Astrocyte (in vitro differentiated cells and primary cell): Measurements from ENCODE around the gene TSPAN32. TPM values are rescaled to one million over a fixed set of nuclear protein-coding genes. Genes with fewer than 3 reads are reported as not detected.

Experiments used
- DNase-seq: peaks from one replicate; pipeline ENCODE4 v3.0.0-alpha.2; 2010; ENCODE audit warnings: low read depth
- FAIRE-seq: peaks from 2 replicates; lab custom pipeline; 2011; peaks lifted over from hg19 to GRCh38; lab: Jason Lieb, UNC
- H2AFZ ChIP-seq: 2 replicates; pipeline ENCODE4 v1.6.0; 2012; ENCODE audit warnings: low read depth, low read length, inconsistent platforms
- H3K27ac ChIP-seq: 2 replicates; pipeline ENCODE4 v1.5.1; 2011; ENCODE audit warnings: low read depth, low read length, inconsistent platforms
- H3K27me3 ChIP-seq: 2 replicates; pipeline ENCODE4 v1.6.0; 2011; ENCODE audit warnings: low read length, inconsistent platforms; ENCODE audit not compliant: insufficient read depth
- H3K36me3 ChIP-seq: 2 replicates; pipeline ENCODE4 v1.5.1; 2011; ENCODE audit warnings: low read length, inconsistent platforms; ENCODE audit not compliant: insufficient read depth
- H3K4me1 ChIP-seq: 2 replicates; pipeline ENCODE4 v1.5.1; 2011; ENCODE audit warnings: low read length, inconsistent platforms; ENCODE audit not compliant: insufficient read depth
- H3K4me2 ChIP-seq: 2 replicates; pipeline ENCODE4 v1.6.0; 2012; ENCODE audit warnings: low read length, inconsistent platforms
- H3K4me3 ChIP-seq: 2 replicates; pipeline ENCODE4 v1.5.1; 2011; ENCODE audit warnings: low read depth, mild to moderate bottlenecking, low read length, inconsistent platforms; ENCODE audit not compliant: insufficient read depth
- H3K79me2 ChIP-seq: 2 replicates; pipeline ENCODE4 v1.6.0; 2012; ENCODE audit warnings: mild to moderate bottlenecking, low read length, inconsistent platforms; ENCODE audit not compliant: insufficient read depth
- H3K9ac ChIP-seq: 2 replicates; pipeline ENCODE4 v1.6.0; 2012; ENCODE audit warnings: mild to moderate bottlenecking, low read length, inconsistent platforms
- H3K9me3 ChIP-seq: 2 replicates; pipeline ENCODE4 v1.5.1; 2012; ENCODE audit warnings: low read depth, mild to moderate bottlenecking, low read length, inconsistent platforms; ENCODE audit not compliant: insufficient read depth
- H4K20me1 ChIP-seq: 2 replicates; pipeline ENCODE4 v1.6.0; 2012; ENCODE audit warnings: low read length, inconsistent platforms; ENCODE audit not compliant: insufficient read depth
- H3K27ac Mint-ChIP-seq: one replicate; pipeline ENCODE4 v1.8.0; 2021; ENCODE audit warnings: mild to moderate bottlenecking, mixed read lengths; ENCODE audit not compliant: unreplicated experiment
- H3K27me3 Mint-ChIP-seq: one replicate; pipeline ENCODE4 v1.8.0; 2021; ENCODE audit warnings: low read depth, mixed read lengths; ENCODE audit not compliant: unreplicated experiment
- H3K36me3 Mint-ChIP-seq: one replicate; pipeline ENCODE4 v1.8.0; 2021; ENCODE audit warnings: low read depth, mixed read lengths; ENCODE audit not compliant: unreplicated experiment
- H3K4me1 Mint-ChIP-seq: one replicate; pipeline ENCODE4 v1.8.0; 2021; ENCODE audit warnings: low read depth, mixed read lengths; ENCODE audit not compliant: unreplicated experiment
- H3K4me3 Mint-ChIP-seq: one replicate; pipeline ENCODE4 v1.8.0; 2021; ENCODE audit warnings: mild to moderate bottlenecking, moderate library complexity, mixed read lengths; ENCODE audit not compliant: unreplicated experiment
- H3K9me3 Mint-ChIP-seq: one replicate; pipeline ENCODE4 v1.8.0; 2021; ENCODE audit warnings: mild to moderate bottlenecking, mixed read lengths; ENCODE audit not compliant: unreplicated experiment
- EZH2 ChIP-seq: IDR thresholded peaks from 2 replicates; pipeline ENCODE4 v1.6.1; 2012; ENCODE audit warnings: mild to moderate bottlenecking, low read length, inconsistent platforms; ENCODE audit not compliant: insufficient read depth
- total RNA-seq: library from RNA; stranded (reverse); gene quantifications from 2 replicates; pipeline ENCODE4 v1.2.1, GENCODE V29; 2021
- TF ChIP-seq, protein P1 (sequence below): IDR thresholded peaks from 2 replicates; pipeline ENCODE4 v1.5.1; 2011; ENCODE audit warnings: low read depth, mild to moderate bottlenecking, inconsistent platforms, low read length, moderate library complexity; ENCODE audit not compliant: insufficient read depth

The TSPAN32 gene
- total RNA-seq, 1 donor from 2014 or later, result not detected

DNA sequence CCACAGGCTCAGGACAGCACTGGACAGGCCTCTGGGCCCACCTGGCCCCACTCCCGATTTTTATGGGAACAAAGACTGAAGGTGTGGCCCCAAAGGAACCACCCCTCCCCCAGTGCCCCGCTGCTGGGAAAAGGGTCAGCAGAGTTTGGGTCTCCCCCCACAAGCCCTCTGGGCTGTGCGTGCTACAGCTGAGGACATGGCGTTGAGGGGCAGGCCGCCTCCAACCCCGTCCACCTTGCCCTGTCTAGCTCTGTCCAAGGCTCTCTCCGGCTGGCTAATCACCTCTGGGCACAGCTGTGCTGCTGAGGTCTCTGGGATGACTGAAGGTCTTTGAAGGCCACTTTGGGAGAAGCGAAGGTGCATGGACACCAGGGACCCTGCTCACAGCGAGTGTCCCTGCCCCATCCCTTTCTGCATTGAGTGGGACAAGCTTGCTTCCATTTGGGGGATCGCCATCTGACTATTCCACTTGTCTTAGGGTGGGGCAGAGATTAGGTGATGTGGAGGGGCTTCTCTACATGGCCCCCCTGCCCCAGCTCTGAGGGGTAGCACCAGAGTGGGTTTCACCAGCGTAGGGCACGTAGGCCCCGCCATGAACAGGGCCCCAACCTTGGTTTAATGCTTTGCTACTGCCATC lies 38.0 kb upstream of the TSPAN32 start:
- no peak for FAIRE-seq

DNA sequence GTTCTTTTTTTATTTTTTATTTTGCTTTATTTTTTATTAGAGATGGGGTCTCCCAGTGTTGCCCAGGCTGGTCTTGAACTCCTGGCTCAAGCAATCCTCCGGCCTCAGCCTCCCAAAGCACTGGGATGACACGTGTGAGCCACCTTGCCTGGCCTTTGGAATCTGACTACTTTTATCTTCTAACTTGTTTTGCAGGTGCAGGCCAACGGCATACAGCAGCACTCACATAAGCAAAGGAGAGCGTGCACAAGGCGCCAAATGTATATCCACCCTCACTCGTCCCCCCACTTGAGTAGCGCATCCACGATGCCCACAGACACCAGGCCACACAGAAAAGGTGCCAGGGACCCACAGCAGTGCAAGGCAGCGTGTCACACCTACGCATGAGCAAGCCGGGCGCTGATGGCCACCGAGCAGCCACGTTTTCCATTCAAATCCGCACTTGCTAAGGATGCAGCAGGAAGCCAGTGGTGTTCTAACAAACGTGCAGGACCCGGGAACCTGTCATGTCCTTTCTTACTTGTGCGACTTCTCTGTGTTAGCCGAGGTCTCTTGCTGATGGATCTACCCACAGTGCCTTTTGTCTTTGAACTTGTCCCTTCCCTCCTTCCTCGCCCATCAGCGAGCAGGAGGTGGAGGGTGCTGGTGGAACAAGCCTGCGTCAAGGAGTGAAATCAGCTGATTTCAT lies 37.3 kb upstream of the TSPAN32 start:
- no peaks in the 10 kb centered on the region for H3K9me3 ChIP-seq
- no peak overlapping the region for H2AFZ ChIP-seq
- Mint-ChIP-seq H3K27me3 (peaks cover 51% of the 10 kb centered on the region), H3K36me3 (no peaks in the 10 kb centered on the region), H3K9me3 (peaks cover 10% of the 10 kb centered on the region), H3K4me3 (no peak overlapping the region), H3K4me1 (no peaks in the 10 kb centered on the region), H3K27ac (no peak overlapping the region)
- no peak overlapping the region for H3K4me2 ChIP-seq
- H3K36me3 ChIP-seq, result no peaks in the 10 kb centered on the region
- no peaks in the 10 kb centered on the region for H3K4me1 ChIP-seq
- H3K27ac ChIP-seq, result no peak overlapping the region
- no peaks in the 10 kb centered on the region for H4K20me1 ChIP-seq
- no peak overlapping the region for H3K9ac ChIP-seq
- FAIRE-seq (no peak), DNase-seq (no peak)
- H3K27me3 ChIP-seq, result peaks cover 18% of the 10 kb centered on the region
- H3K4me3 ChIP-seq, result no peak overlapping the region
- TF ChIP-seq EZH2, result no peak
- TF ChIP-seq, protein P1, sequence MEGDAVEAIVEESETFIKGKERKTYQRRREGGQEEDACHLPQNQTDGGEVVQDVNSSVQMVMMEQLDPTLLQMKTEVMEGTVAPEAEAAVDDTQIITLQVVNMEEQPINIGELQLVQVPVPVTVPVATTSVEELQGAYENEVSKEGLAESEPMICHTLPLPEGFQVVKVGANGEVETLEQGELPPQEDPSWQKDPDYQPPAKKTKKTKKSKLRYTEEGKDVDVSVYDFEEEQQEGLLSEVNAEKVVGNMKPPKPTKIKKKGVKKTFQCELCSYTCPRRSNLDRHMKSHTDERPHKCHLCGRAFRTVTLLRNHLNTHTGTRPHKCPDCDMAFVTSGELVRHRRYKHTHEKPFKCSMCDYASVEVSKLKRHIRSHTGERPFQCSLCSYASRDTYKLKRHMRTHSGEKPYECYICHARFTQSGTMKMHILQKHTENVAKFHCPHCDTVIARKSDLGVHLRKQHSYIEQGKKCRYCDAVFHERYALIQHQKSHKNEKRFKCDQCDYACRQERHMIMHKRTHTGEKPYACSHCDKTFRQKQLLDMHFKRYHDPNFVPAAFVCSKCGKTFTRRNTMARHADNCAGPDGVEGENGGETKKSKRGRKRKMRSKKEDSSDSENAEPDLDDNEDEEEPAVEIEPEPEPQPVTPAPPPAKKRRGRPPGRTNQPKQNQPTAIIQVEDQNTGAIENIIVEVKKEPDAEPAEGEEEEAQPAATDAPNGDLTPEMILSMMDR, result no peak
- H3K79me2 ChIP-seq, result no peaks in the 10 kb centered on the region

More for the DNA sequence above, 38.0 kb upstream of the TSPAN32 start:
- Histone ChIP-seq H2AFZ (no peak overlapping the region), H3K27ac (no peak overlapping the region), H3K9me3 (no peaks in the 10 kb centered on the region), H3K36me3 (no peaks in the 10 kb centered on the region), H3K79me2 (no peaks in the 10 kb centered on the region), H3K27me3 (peaks cover 15% of the 10 kb centered on the region), H3K4me1 (no peaks in the 10 kb centered on the region), H4K20me1 (no peaks in the 10 kb centered on the region), H3K4me2 (no peak overlapping the region), H3K9ac (no peak overlapping the region), H3K4me3 (no peak overlapping the region)
- no peaks in the 10 kb centered on the region for H3K4me1 Mint-ChIP-seq
- H3K9me3 Mint-ChIP-seq, result peaks cover 10% of the 10 kb centered on the region
- no peak for TF ChIP-seq EZH2
- TF ChIP-seq, protein P1, result no peak
- no peak overlapping the region for H3K27ac Mint-ChIP-seq
- H3K4me3 Mint-ChIP-seq, result no peak overlapping the region
- H3K27me3 Mint-ChIP-seq, result peaks cover 56% of the 10 kb centered on the region
- no peak for DNase-seq
- H3K36me3 Mint-ChIP-seq, result no peaks in the 10 kb centered on the region

DNA sequence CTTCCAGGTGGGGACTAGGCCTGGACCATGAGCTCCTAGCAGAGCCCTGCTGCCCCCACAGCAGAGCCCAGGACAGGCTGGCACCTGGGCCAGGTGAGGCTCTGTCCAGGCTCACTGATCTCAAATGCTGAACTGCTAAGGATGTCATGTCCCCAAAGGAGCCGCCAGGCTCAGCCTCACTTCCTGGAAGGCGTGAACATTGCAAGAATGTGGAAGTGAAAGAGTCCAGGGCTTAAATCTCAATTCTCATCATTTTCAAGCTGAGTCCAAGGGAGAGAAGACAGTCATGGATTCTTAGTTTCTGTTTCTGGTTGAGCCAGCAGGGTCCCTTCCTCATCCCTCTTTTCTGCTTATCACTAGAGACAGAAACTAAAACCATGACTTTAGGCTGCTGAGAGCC lies 36.4 kb upstream of the TSPAN32 start:
- no peak overlapping the region for H3K27ac ChIP-seq
- no peak overlapping the region for H3K4me3 Mint-ChIP-seq
- no peaks in the 10 kb centered on the region for H4K20me1 ChIP-seq
- no peaks in the 10 kb centered on the region for H3K9me3 ChIP-seq
- H3K36me3 ChIP-seq, result no peaks in the 10 kb centered on the region
- H3K4me2 ChIP-seq, result no peak overlapping the region
- no peak for DNase-seq
- no peak overlapping the region for H3K9ac ChIP-seq
- H3K9me3 Mint-ChIP-seq, result peaks cover 10% of the 10 kb centered on the region
- no peak for TF ChIP-seq EZH2
- TF ChIP-seq, protein P1, result no peak
- no peak overlapping the region for H3K4me3 ChIP-seq
- no peaks in the 10 kb centered on the region for H3K4me1 Mint-ChIP-seq
- no peak overlapping the region for H3K27ac Mint-ChIP-seq
- H3K27me3 ChIP-seq, result peaks cover 18% of the 10 kb centered on the region
- H3K36me3 Mint-ChIP-seq, result no peaks in the 10 kb centered on the region
- H3K79me2 ChIP-seq, result no peaks in the 10 kb centered on the region
- peaks cover 48% of the 10 kb centered on the region for H3K27me3 Mint-ChIP-seq
- H2AFZ ChIP-seq, result no peak overlapping the region
- no peak for FAIRE-seq
- no peaks in the 10 kb centered on the region for H3K4me1 ChIP-seq
